ENCODE data around the gene KIRREL3. TPM values are rescaled to one million over a fixed set of nuclear protein-coding genes. Genes with fewer than 3 reads are reported as not detected.

Gene KIRREL3
- polyA plus RNA-seq, 1 donor: 2.1 TPM

GRCh38 chr11:126417091-126417862 is 583.3 kb downstream of the KIRREL3 start:
- no peak for DNase-seq

- peak; percentile 88 for DNase-seq
These were observed 584.0 kb downstream of the KIRREL3 start for GRCh38 chr11:126416542-126417090.

GRCh38 chr11:126415669-126416420 is 584.7 kb downstream of the KIRREL3 start:
- peak; percentile 75 for DNase-seq

- no peak for DNase-seq
These were observed 585.4 kb downstream of the KIRREL3 start for GRCh38 chr11:126415128-126415527.

GRCh38 chr11:126414615-126415014 is 586.0 kb downstream of the KIRREL3 start:
- no peak for DNase-seq

GRCh38 chr11:126413843-126414405 is 586.6 kb downstream of the KIRREL3 start:
- DNase-seq: no peak

- no peak for DNase-seq
These were observed 587.1 kb downstream of the KIRREL3 start for GRCh38 chr11:126413426-126413825.

- no peak for DNase-seq
These were observed 588.6 kb downstream of the KIRREL3 start for GRCh38 chr11:126411971-126412381.

GRCh38 chr11:126410649-126411048 is 589.9 kb downstream of the KIRREL3 start:
- no peak for DNase-seq

- DNase-seq: no peak
These were observed 591.0 kb downstream of the KIRREL3 start for GRCh38 chr11:126409620-126409985.

- no peak for DNase-seq
These were observed 591.5 kb downstream of the KIRREL3 start for GRCh38 chr11:126408901-126409619.

GRCh38 chr11:126408496-126408895 is 592.1 kb downstream of the KIRREL3 start:
- DNase-seq: no peak

GRCh38 chr11:126407682-126408288 is 592.8 kb downstream of the KIRREL3 start:
- no peak for DNase-seq

GRCh38 chr11:126407101-126407521 is 593.5 kb downstream of the KIRREL3 start:
- DNase-seq: no peak

- no peak for DNase-seq
These were observed 594.2 kb downstream of the KIRREL3 start for GRCh38 chr11:126406368-126406767.

GRCh38 chr11:126405906-126406305 is 594.7 kb downstream of the KIRREL3 start:
- no peak for DNase-seq

GRCh38 chr11:126405374-126405773 is 595.2 kb downstream of the KIRREL3 start:
- DNase-seq: no peak

GRCh38 chr11:126404367-126404766 is 596.2 kb downstream of the KIRREL3 start:
- DNase-seq: no peak

GRCh38 chr11:126403658-126404057 is 596.9 kb downstream of the KIRREL3 start:
- DNase-seq: no peak

- DNase-seq: no peak
These were observed 597.5 kb downstream of the KIRREL3 start for GRCh38 chr11:126403022-126403581.

GRCh38 chr11:126400479-126400878 is 600.1 kb downstream of the KIRREL3 start:
- no peak for DNase-seq

Data from left kidney (tissue), 2 donors.